22Rv1 (cell line): ENCODE measurements around the gene MCAM.

Source experiments
- CTCF ChIP-seq: fragments of 450-650 bp; IDR thresholded peaks from 2 replicates; pipeline ENCODE4 v1.5.1; 2017; ENCODE audit warnings: mild to moderate bottlenecking
- ZFX ChIP-seq: fragments of 450-650 bp; IDR thresholded peaks from 2 replicates; pipeline ENCODE4 v1.6.1; 2017; ENCODE audit warnings: antibody characterized with exemption, borderline replicate concordance

DNA sequence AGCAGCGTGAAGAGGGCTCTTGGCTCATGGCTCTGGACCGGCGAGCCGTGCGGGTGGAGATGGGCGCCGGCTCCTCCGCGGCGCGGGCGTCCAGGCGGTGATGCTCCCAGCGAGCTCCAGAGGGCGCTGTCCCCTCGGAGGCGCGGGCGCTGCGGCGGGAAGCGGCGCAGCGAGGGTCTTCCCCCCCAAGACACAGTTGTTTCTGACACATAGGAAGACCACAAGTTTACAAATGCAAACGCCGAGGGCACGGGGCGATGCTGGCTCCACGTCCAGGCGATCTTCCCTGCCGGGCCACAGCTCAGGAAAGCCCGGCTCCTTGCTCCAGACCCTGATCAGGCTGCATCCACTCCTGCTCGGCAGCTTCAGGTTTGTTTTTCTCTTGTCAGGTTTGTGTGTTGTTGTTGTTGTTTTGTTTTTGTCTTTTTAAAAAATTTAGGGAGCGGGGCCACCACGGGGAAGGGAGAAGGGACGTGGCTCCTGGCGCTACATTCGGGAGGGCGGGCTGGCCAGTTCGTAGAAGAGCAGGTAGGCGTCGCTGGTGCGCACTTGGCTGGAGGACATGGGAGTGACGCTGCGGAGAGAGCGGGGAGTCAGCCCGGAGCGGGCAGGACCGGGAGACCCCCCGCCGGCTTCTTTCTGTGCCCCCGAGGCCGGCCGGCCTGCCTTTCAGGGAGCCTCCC lies 39.6 kb upstream of the MCAM start:
- TF ChIP-seq CTCF (peak; percentile 93), ZFX (no peak)
